Stimulated activated CD4-positive, alpha-beta T cell treated with anti-CD3 and anti-CD28 coated beads, Interleukin-1b, Interleukin-23, amount 100 ng/mL, for 24 hours (primary cell): ENCODE measurements around the gene KIFC1.
A peak's percentile ranks its signal among the peaks of the same experiment; 100 is the strongest.
"Not testable (repeated sequence)": the region's sequence is repeated elsewhere in the genome, so short reads cannot be mapped to it uniquely, and the experiment has no call there.

ENCODE experiments used
- DNase-seq, 4 experiments: peaks; one replicate each; pipeline ENCODE4 v3.0.0-alpha.2; 2020; ENCODE audit warnings: low read depth in 4 of 4, low spot score in 1 of 4

Gene KIFC1

DNA sequence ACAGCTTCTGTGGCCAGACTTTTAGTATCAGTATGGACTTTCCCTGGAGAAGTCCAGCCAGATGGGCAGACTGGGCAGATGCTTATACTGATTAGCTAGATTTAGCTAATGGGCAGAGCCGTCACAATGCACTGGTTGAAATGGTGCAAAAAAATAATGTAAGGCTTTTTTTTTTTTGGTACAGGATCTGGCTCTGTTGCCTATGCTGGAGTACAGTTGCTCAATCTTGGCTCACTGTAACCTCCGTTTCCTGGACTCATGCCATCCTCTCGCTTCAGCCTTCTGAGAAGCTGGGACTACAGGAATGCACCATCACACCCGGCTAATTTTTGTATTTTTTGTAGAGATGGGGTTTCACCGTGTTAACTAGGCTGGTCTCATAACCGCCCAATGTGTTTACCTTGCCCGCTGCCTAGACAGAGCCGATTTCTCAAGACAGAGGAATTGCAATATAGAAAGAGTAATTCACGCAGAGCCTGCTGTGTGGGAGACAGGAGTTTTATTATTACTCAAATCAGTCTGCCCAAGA lies 16.4 kb upstream of the KIFC1 start:
- DNase-seq: no peak

DNA sequence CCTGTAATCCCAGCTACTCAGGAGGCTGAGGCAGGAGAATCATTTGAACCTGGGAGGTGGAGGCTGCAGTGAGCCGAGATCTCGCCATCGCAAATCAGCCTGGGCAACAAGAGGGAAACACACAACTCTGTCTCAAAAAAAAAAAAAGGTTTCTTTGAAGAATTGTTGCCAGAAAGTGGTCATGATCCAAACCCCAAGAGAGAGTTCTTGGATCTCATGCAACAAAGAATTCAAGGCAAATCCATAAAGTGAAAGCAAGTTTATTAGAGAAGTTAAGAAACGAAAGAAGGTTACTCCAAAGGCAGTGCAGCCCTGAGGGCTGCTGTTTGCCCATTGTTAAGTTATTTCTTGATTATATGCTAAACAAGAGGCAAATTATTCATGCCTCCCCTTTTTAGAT lies 14.5 kb upstream of the KIFC1 start:
- no peak for DNase-seq

DNA sequence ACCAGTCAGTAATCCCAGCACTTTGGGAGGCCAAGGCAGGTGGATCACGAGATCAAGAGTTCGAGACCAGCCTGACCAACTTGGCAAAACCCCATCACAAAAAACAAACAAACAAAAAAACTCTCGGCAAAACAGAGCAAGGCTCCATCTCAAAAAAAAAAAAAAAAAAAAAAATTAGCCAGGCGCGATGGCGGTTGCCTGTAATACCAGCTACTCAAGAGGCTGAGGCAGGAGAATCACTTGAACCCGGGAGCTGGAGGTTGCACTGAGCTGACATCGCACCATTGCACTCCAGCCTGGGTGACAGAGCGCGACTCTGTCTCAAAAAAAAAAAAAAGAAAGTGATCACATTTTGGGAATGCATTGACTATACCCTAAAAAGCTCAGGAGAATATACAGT lies 12.4 kb upstream of the KIFC1 start:
- DNase-seq: not testable (repeated sequence)

DNA sequence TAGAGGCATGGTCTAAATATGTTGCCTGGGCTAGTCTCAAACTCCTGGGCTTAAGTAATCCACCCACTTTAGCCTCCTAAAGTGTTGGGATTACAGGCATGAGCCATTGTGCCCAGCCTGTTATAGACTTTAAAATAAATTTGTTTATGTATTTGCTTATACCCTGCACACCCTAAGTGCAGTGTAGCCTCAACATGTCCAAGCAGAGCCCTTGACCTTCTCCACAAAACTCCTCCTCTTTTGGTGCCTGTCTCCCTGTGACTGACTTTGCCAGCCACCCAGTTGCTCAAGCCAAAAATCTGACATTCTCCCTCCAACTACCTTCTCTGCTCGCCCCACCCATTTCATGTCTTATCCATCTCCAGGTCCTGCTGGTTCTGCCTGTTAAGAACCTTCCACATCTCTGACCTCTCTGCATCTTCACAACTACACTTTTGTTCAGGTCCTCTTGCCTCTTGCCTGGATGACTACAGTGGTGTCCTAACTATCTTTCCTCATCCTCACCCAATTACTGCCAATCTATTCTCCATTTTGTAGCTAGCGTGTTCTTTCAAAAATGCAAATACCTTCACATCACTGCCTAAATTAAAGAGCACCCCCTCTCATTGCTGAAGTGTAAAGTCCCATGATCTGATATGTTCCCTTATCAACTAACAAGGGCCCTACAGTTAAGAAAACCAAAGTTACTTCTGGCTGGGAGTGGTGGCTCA lies 11.2 kb upstream of the KIFC1 start:
- DNase-seq: no peak

DNA sequence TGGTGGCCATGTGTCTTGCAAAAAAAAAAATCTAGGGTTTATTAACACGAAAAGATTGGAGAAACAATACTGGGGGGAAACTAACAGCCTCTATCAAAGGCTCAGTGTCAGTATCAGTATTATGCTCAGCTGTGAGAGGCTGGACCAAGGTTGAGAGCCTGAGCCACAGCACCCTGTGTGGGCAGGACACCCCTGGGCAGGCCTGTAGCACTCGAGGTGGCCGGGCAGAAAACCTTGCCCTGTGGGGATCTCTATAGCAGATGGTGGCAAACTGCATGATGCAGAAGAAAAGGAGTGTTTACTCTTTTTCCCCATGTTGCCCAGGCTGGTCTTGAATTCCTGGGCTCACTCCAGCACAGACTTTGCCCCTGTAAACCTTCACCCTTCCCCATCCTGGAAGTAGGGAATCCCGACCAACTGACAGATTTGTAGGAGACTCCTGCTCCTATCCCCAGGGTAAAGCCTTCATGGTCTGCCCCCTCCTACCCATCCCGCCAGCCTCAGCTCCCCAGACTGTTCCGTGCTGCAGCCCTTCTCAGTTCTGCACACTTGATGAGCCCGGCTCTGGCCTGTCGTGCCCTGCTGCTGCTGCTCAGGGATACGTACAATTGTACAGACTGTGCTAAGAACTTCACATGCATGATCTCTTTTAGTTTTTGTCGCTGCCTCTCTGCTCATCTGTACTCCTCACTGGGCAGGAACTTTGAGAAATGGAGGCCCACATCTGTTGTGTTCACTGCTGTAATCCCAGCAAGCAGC lies 8.0 kb upstream of the KIFC1 start:
- no peak for DNase-seq

DNA sequence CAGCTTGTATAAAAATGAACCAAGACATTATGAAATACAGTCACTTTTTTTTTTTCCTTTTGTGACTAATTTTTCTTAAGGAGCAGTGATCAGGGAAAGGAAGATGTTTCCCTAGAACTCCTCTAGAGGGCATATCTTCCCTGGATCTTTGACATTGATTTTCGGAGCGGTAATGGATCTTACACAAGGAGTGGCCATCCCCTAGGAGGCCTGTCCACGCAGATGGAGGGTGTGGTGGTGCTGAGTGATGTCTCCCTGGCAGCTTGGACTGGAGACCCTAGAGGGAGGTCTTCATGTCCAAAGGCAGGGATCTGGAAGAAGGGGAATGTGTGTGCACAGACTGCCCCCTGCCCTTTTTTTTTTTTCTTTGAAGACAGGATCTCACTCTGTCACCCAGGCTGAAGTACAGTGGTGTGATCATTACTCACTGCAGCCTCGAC lies 7.0 kb upstream of the KIFC1 start:
- DNase-seq: no peak

DNA sequence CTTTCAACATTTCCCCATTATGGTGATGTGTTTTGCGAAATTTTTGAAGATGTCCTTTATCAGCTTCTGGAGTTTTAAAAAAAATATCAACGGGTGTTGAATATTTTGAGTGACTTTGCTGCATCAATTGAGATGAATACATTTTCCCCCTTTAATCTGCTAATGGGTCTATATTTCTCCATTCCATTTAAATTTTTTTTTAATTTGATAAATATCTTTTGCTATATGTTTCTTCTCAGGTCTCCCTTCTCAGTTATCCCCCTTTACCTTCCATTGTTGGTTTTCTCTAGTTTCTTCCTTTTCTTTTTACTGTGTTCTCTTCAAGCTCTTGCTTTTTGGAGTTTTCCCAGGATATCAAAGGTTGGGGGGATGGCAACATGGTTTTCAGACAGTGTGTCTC lies 1.4 kb upstream of the KIFC1 start:
- DNase-seq: no peak

DNA sequence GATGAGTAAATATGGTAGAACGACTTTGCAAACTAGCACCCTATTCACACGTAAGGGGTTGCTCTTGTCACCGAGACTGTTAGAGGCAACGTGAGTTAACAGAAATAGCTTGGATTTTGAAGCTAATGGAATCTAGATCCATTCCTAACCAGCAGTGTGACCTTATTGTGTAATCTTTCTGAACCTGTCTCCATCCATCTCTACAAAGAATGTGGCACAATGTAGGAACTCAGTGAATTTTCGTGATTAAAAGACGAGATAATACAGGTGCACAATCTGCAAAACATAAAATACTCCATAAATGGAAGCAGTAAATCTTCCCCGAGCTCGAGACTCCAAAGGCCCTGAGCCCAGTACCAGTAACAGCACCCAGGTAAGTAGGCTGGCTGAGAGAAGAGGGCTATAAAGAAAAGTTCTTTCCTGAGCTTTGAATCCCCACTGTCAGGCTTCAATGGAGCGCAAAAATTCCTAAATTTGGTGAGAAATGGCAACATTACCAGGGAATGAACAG lies 801 bp upstream of the KIFC1 start:
- DNase-seq: no peak

DNA sequence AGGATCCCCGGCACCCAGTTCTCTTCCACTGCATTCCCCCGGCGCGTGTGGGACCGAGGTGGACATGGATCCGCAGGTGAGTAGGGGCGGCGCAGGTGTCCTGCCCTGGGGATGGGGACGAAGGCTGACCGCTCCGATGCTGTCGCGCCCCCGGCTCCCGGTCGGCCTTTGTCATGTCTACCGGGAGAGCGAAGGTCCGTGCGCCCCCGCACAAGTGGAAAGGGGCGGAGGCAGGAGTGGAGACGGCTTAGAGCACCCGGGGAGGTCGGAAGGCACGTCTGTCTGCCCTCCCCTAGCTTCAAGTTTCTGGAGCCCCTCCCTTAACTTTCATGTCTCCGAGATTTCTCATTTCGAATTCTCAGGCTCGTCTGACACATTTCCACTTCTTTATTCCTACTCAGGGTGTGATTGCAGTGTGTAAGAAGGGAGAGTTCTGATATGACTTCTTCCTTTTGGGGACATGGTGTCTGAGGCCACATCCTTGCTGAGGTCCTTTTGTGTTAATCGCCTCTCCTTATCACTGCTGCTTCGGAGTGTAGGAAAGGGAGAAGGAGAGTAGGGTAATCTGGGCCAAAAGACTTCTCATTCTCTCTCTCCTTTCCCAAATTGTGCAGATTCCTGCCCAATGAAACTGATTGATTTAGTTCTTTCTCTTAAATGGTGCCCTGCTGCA lies 435 bp downstream of the KIFC1 start:
- DNase-seq: peak in 1 of 4 experiments; percentile 59

DNA sequence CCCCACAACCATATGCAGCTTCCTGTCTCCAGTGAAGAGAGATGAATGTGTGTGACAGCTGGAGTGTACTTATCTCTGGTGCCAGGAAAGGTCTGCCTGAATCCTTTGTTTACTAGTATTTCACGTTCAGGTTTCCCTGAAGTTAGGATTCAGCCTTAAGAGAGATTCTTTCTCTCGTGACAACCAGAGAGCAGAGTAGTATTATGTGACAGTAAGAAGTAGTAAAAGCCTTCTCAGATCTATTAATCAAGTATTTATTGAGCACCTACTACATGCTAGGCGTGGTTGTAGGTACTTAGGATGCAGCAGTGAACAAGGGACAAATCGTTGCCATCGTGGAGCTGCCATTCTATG lies 949 bp downstream of the KIFC1 start:
- no peak for DNase-seq

DNA sequence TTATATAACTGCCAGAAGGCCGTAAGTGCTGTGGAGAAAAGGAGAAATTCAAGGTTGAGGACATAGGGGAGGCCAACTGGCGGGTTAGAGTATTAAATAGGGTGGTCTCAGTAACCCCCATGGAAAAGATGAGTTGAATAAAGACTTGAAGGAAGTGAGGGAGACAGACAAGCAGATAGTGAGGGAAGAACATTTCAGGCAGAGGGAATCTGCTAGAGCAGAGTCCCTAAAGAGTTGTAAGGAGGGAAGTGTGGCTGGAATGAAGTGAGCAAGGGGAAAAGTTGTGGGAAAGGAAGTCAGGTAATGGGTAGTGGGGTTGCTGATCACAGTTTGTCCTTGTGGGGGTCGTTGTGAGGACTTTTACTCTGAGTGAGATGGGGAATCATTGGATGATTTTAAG lies 1.4 kb downstream of the KIFC1 start:
- DNase-seq: no peak

DNA sequence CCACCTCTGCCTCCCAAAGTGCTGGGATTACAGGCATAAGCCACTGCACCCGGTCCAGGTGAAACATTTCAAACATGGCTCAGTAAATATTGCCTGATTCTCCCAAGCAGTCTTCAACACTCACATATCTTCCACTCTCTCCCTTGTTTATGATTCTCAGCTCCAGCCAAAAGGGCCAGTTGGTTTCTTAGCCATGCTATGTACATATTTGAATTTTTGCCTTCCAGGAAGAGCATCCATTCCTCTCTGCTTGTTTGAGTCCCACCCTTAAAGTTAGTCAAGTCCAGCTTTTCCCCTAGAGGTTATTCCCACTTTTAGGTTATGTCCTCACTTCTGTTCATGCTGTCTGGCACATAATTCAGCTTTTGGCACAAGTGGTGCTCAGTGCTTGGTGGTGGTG lies 5.9 kb downstream of the KIFC1 start:
- no peak for DNase-seq

DNA sequence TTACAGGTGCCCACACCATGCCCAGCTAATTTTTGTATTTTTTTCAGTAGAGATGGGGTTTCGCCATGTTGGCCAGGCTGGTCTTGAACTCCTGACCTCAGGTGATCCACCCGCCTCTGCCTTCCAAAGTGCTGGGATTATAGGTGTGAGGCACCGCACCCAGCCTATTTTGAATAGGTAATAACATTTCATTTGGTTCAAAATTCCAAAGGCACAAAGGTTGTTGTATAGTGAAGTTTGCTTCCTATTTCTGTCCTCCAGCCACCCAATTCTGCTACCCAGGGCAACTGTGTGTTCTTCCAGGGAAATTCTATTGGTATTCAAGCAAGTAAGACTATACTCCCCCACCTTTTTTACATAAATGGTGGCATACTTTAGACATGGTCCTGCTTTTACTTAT lies 7.0 kb downstream of the KIFC1 start:
- DNase-seq: not testable (repeated sequence)

DNA sequence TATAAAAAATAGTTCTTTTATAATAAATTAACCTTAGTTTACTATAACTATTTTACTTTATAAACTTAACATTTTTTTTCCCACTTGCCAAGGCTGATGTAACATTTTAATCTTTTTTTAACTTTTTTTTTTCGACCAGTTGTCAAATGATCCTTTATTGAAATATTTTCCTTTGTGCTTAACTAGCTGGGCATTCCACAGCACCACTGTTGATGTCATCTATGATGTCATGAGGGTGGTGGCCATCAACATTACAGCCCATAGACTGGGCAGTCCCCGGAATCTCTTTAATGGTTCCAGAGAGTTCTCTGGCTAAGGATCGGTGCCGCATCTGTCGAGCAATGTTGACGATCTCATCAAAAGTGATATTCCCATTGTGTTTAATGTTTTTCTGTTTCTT lies 8.3 kb downstream of the KIFC1 start:
- not testable (repeated sequence) for DNase-seq

DNA sequence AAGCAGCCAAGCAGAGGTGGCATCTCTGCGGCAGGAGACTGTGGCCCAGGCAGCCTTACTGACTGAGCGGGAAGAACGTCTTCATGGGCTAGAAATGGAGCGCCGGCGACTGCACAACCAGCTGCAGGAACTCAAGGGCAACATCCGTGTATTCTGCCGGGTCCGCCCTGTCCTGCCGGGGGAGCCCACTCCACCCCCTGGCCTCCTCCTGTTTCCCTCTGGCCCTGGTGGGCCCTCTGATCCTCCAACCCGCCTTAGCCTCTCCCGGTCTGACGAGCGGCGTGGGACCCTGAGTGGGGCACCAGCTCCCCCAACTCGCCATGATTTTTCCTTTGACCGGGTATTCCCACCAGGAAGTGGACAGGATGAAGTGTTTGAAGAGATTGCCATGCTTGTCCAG lies 13.3 kb downstream of the KIFC1 start:
- no peak for DNase-seq

DNA sequence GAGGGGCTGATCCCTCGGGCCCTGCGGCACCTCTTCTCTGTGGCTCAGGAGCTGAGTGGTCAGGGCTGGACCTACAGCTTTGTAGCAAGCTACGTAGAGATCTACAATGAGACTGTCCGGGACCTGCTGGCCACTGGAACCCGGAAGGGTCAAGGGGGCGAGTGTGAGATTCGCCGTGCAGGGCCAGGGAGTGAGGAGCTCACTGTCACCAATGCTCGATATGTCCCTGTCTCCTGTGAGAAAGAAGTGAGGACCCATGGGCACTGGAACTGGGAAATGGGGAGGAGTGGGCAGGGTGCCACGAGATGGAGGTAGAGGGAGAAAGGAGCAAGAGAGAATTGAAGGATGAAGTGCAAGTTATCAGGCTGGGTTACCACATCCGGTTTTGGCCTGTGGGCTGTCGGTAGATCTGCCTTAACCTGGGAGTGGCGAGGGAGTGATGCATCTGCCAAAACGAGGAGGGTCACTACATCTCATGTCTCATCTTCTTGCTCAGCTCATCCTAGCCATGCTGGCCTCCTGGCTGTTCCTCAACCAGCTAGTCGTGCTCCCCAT lies 13.8 kb downstream of the KIFC1 start:
- no peak for DNase-seq

DNA sequence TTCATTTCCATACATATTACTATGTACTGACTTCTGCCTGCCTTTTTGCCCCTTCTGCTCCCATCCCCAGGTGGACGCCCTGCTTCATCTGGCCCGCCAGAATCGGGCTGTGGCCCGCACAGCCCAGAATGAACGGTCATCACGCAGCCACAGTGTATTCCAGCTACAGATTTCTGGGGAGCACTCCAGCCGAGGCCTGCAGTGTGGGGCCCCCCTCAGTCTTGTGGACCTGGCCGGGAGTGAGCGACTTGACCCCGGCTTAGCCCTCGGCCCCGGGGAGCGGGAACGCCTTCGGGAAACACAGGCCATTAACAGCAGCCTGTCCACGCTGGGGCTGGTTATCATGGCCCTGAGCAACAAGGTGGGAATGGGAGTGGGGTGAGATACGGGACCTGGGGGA lies 14.5 kb downstream of the KIFC1 start:
- DNase-seq: no peak

DNA sequence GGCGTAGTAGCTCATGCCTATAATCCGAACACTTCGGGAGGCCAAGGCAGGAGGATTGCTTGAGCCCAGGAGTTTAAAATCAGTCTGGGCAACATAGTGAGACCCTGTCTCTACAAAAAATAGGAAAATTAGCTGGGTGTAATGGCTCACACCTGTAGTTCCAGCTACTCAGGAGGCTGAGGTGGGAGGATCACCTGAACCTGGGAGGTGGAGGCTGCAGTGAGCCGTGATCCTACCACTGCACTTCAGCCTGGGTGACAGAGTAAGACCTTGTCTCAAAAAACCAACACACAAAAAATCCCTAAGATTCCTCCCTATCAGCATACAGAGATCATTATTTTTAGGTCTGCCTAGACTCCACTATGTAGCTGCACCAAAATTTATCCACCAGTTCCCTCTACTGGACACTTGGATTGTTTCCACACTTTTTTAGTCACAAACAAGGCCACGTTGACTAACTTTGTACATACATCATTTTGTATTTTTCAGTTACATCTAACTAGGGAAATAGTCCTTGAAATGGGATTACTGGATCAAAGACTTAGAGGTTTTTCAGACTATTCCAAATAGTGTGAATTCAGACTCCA lies 15.6 kb downstream of the KIFC1 start:
- DNase-seq: no peak

DNA sequence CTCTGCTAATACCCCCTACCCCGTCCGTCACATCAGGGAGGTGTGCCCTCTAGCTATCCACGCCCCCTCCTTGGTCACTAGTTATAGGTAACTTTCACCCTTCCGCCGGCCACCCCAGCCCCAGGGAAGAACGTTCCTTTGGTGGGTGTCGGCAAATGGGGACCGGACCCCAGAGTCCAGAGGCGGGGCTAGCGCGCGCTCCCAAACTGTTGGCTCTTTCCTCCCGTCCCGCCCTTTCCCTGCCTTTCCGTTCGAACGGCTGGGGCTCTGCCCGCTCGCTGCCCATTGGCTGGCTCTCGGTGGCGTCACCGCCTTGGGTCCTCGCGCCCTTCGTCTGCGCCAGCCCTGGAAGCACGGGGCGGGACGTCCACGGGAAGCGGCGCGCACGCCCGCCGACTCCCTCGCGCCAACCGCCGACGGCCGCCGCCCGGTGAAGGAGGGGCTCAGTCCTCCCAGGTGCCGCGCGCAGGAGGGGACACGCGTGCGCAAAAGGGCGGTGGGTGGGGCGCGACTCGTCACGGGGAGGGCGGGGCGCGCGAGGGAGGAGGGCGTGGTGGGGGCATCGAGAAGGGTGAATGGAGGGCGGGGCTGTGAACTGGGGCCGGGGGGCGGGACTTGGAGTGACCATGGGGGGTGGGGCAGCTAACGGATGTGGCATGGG lies 18.6 kb downstream of the KIFC1 start:
- DNase-seq: peak; percentile 94 to 97 (median 95)
